GM04503 (cell line): ENCODE results near the gene APLP2.
A peak's percentile ranks its signal among the peaks of the same experiment; 100 is the strongest.
"Not testable (repeated sequence)": the region's sequence is repeated elsewhere in the genome, so short reads cannot be mapped to it uniquely, and the experiment has no call there.

Source experiments
- DNase-seq: peaks from one replicate; pipeline ENCODE4 v3.0.0-alpha.2; 2012; ENCODE audit warnings: low read depth

The APLP2 gene

GRCh38 chr11:130069659-130070108 lies at the start of gene APLP2:
APLP2 (plus strand) TSS chr11:130069894; CDS start chr11:130069978, 84 bp downstream.
- DNase-seq, result peak; percentile 83

- no peak for DNase-seq
Observed at GRCh38 chr11:130020323-130020722, 49.4 kb upstream of the APLP2 start.

GRCh38 chr11:130021606-130022005 lies 48.1 kb upstream of the APLP2 start:
- not testable (repeated sequence) for DNase-seq

- DNase-seq, result no peak
Observed at GRCh38 chr11:130022799-130023198, 46.9 kb upstream of the APLP2 start.

- peak; percentile 72 for DNase-seq
Observed at GRCh38 chr11:130023204-130023603, 46.5 kb upstream of the APLP2 start.

- no peak for DNase-seq
Observed at GRCh38 chr11:130024361-130024760, 45.3 kb upstream of the APLP2 start.

GRCh38 chr11:130025371-130025770 lies 44.3 kb upstream of the APLP2 start:
- no peak for DNase-seq

- no peak for DNase-seq
Observed at GRCh38 chr11:130029137-130029536, 40.6 kb upstream of the APLP2 start.

GRCh38 chr11:130031056-130031455 lies 38.6 kb upstream of the APLP2 start:
- DNase-seq, result no peak

- DNase-seq, result no peak
Observed at GRCh38 chr11:130031945-130032344, 37.7 kb upstream of the APLP2 start.

- no peak for DNase-seq
Observed at GRCh38 chr11:130032931-130033330, 36.8 kb upstream of the APLP2 start.

- DNase-seq, result no peak
Observed at GRCh38 chr11:130034236-130034635, 35.5 kb upstream of the APLP2 start.

- DNase-seq, result peak; percentile 72
Observed at GRCh38 chr11:130037058-130037457, 32.6 kb upstream of the APLP2 start.

- no peak for DNase-seq
Observed at GRCh38 chr11:130037881-130038585, 31.7 kb upstream of the APLP2 start.

GRCh38 chr11:130040281-130040940 lies 29.3 kb upstream of the APLP2 start:
- no peak for DNase-seq

GRCh38 chr11:130042093-130042591 lies 27.6 kb upstream of the APLP2 start:
- peak; percentile 85 for DNase-seq

GRCh38 chr11:130043575-130043974 lies 26.1 kb upstream of the APLP2 start:
- no peak for DNase-seq

- DNase-seq, result no peak
Observed at GRCh38 chr11:130047141-130047540, 22.6 kb upstream of the APLP2 start.

- DNase-seq, result no peak
Observed at GRCh38 chr11:130049328-130049771, 20.3 kb upstream of the APLP2 start.

- no peak for DNase-seq
Observed at GRCh38 chr11:130050257-130050656, 19.4 kb upstream of the APLP2 start.

- peak; percentile 45 for DNase-seq
Observed at GRCh38 chr11:130051082-130051481, 18.6 kb upstream of the APLP2 start.

- no peak for DNase-seq
Observed at GRCh38 chr11:130052567-130052966, 17.1 kb upstream of the APLP2 start.

GRCh38 chr11:130054966-130055365 lies 14.7 kb upstream of the APLP2 start:
- no peak for DNase-seq
